Adrenal gland (tissue), 12 donors: Measurements from ENCODE around the gene MFAP1. TPM values are rescaled to one million over a fixed set of nuclear protein-coding genes. Genes with fewer than 3 reads are reported as not detected.
"Not testable (repeated sequence)": the region's sequence is repeated elsewhere in the genome, so short reads cannot be mapped to it uniquely, and the experiment has no call there.

Source experiments
- DNase-seq, 7 donors: peaks; one replicate each; pipeline ENCODE4 v3.0.0-alpha.2; 2019 to 2020
- H3K27ac ChIP-seq, 5 donors: fragments of 200-600 bp; sonication (generic) in 4 of 5; 1 replicate in 3 of 5; 2 replicates in 2 of 5; pipeline versions ENCODE4 v1.5.1 to v1.8.0; 2016 to 2020; ENCODE audit warnings: mild to moderate bottlenecking in 1 of 5
- H3K27me3 ChIP-seq: fragments of 200-600 bp; 2 replicates; pipeline ENCODE4 v1.8.0; 2021
- H3K36me3 ChIP-seq, 2 donors: fragments of 200-600 bp; replicated peaks in 1 of 2; 1 replicate in 1 of 2; 2 replicates in 1 of 2; pipeline versions ENCODE4 v1.5.1 to v1.8.0; 2018 to 2022
- H3K4me1 ChIP-seq, 2 donors: fragments of 200-600 bp; replicated peaks in 1 of 2; 1 replicate in 1 of 2; 2 replicates in 1 of 2; pipeline versions ENCODE4 v1.5.1 to v1.8.0; 2018 to 2021
- H3K4me3 ChIP-seq, 4 donors: fragments of 200-600 bp; sonication (generic) in 3 of 4; one replicate each; pipeline ENCODE4 v1.5.1; 2016 to 2018
- H3K9me3 ChIP-seq, 3 donors: fragments of 200-600 bp; sonication (generic) in 1 of 3; replicated peaks in 1 of 3; 1 replicate in 2 of 3; 2 replicates in 1 of 3; pipeline versions ENCODE4 v1.5.1 to v1.8.0; 2016 to 2021
- POLR2A ChIP-seq, 2 donors: fragments of 450-650 bp; IDR thresholded peaks; one replicate each; pipeline ENCODE4 v1.6.1; 2017; ENCODE audit warnings: antibody characterized with exemption in 2 of 2, mild to moderate bottlenecking in 2 of 2, moderate library complexity in 1 of 2
- WGBS, 4 donors: extraction: QIAGEN DNeasy Blood & Tissue Kit in 2 of 4; methylation state at CpG; one replicate each; pipeline versions ENCODE4 v1.1.5 to v1.1.7; 2013 to 2017; 5-methylcytosine and 5-hydroxymethylcytosine counted together
- intact Hi-C, 2 donors: fragments of 100-400 bp; cut with DNase I; formaldehyde crosslinking; loops; one replicate each; pipeline versions ENCODE4 v1.14.1 to v1.15.0; 2022 to 2023
- polyA plus RNA-seq, 3 donors: library from polyadenylated mRNA; stranded (reverse); fragments of 200-250 nt in 2 of 3; fragments of 350-450 nt in 1 of 3; fragmentation: Illumina TruSeq in 1 of 3; extraction: RNeasy Lipid Tissue Mini Kit (QIAGEN cat#74804) in 1 of 3; gene quantifications; one replicate each; pipeline ENCODE4 v1.2.3, GENCODE V29; 2013 to 2014
- total RNA-seq, 9 donors: library from RNA; depleted of rRNA in 4 of 9; stranded (reverse); fragments of >200 nt in 4 of 9; fragments of 120-200 nt in 1 of 9; fragmentation: NEBNext Ultra II Directional in 1 of 9; extraction: Animal tissue kit (Norgen Biotek cat#: 25700) in 1 of 9; gene quantifications; one replicate each; pipeline versions ENCODE4 v1.1.0 to v1.2.4, GENCODE V29; 2013 to 2023
- TF ChIP-seq, protein P1 (sequence below), 6 experiments: fragments of 450-650 bp in 4 of 6; fragments of 200-600 bp in 2 of 6; sonication (generic) in 1 of 6; IDR thresholded peaks; 1 replicate in 5 of 6; 2 replicates in 1 of 6; pipeline versions ENCODE4 v1.5.1 to v1.8.0; 2016 to 2021; ENCODE audit warnings: antibody characterized with exemption in 6 of 6, mild to moderate bottlenecking in 2 of 6, moderate library complexity in 1 of 6
- donor health status: healthy with polysubstance abuse.
- donor health status: Bipolar disorder and iron deficiency.
- donor health status: DM: yes; HTN: yes; CAD: no.
- donor health status: DM: no; HTN: no; CAD: no.
- donor health status: DM: no; HTN: no; CAD: no.
- donor health status: DM: yes; HTN: yes; CAD: no.

MFAP1 gene
- total and polyA plus RNA-seq, 12 donors, result 9.5 to 68.0 (median 29.1) TPM

DNA sequence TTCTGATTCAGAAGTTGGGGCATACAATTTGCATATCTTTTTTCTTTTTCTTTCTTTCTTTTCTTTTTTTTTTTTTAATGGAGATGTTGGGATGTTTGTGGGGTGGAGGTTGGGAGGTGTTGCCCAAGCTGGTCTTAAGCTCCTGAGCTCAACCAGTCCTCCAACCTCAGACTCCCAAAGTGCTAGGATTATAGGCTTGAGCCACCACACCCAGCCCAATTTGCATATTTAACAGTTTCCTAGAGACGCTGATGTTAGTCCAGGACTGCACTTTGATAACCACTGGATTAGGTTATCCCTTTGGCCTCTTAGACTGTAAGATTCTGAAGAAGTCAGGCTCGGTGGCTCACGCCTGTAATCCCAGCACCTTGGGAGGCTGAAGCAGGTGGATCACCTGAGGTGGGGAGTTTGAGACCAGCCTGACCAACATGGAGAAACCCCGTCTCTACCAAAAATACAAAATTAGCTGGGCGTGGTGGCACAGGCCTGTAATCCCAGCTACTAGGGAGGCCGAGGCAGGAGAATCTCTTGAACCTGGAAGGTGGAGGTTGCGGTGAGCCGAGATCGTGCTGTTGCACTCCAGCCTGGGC is 5.6 kb upstream of the MFAP1 start:
- H3K4me3 ChIP-seq, intact Hi-C loops, H3K9me3 ChIP-seq, DNase-seq, H3K27me3 ChIP-seq, H3K27ac ChIP-seq, H3K36me3 ChIP-seq: not testable (repeated sequence)
- H3K4me1 ChIP-seq, result peaks cover 0 to 13% of the 10 kb centered on the region in 2 donors
- WGBS, 4 donors, result 96 to 99% (median 98%) methylated on average over 7 to 9 of the region's 9 CpGs

DNA sequence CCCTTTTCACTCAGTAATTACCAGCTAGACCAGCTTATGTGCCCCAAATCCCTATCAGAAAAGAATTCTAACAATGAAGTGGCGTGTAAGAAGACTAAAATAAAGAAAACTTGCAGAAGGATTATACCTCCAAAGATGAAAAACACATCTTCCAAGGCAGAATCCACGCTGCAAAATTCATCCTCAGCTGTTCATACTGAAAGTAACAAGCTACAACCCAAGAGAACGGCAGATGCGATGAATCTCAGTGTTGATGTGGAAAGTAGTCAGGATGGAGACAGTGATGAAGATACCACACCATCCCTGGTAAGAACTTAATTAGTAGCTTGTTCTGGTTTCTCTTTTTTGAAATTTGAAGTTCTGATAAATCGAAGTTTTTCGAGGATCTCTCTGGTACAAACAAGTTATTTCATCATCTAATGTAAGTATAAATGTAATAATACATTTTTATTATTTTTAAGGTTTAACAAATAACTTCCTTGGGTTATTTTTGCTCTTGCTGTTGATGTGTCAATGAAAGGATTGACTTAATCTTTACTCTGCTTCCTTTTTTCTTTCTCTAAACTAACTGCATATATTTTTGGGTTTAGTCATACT is 3.7 kb upstream of the MFAP1 start:
- Histone ChIP-seq H3K36me3 (no peaks in the 10 kb centered on the region), H3K4me1 (peaks cover 7 to 26% of the 10 kb centered on the region in 2 donors), H3K4me3 (no peak overlapping the region), H3K27me3 (no peaks in the 10 kb centered on the region), H3K27ac (no peak overlapping the region), H3K9me3 (no peaks in the 10 kb centered on the region)
- TF ChIP-seq, protein P1, sequence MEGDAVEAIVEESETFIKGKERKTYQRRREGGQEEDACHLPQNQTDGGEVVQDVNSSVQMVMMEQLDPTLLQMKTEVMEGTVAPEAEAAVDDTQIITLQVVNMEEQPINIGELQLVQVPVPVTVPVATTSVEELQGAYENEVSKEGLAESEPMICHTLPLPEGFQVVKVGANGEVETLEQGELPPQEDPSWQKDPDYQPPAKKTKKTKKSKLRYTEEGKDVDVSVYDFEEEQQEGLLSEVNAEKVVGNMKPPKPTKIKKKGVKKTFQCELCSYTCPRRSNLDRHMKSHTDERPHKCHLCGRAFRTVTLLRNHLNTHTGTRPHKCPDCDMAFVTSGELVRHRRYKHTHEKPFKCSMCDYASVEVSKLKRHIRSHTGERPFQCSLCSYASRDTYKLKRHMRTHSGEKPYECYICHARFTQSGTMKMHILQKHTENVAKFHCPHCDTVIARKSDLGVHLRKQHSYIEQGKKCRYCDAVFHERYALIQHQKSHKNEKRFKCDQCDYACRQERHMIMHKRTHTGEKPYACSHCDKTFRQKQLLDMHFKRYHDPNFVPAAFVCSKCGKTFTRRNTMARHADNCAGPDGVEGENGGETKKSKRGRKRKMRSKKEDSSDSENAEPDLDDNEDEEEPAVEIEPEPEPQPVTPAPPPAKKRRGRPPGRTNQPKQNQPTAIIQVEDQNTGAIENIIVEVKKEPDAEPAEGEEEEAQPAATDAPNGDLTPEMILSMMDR (IDR thresholded peaks at IDR 0.05), result no peak
- TF ChIP-seq POLR2A (IDR thresholded peaks at IDR 0.05), result no peak
- DNase-seq, result no peak
- intact Hi-C loops, result no loop called here
- 70 to 75% (median 73%) methylated on average over 6 of the region's 6 CpGs for WGBS, 4 donors

DNA sequence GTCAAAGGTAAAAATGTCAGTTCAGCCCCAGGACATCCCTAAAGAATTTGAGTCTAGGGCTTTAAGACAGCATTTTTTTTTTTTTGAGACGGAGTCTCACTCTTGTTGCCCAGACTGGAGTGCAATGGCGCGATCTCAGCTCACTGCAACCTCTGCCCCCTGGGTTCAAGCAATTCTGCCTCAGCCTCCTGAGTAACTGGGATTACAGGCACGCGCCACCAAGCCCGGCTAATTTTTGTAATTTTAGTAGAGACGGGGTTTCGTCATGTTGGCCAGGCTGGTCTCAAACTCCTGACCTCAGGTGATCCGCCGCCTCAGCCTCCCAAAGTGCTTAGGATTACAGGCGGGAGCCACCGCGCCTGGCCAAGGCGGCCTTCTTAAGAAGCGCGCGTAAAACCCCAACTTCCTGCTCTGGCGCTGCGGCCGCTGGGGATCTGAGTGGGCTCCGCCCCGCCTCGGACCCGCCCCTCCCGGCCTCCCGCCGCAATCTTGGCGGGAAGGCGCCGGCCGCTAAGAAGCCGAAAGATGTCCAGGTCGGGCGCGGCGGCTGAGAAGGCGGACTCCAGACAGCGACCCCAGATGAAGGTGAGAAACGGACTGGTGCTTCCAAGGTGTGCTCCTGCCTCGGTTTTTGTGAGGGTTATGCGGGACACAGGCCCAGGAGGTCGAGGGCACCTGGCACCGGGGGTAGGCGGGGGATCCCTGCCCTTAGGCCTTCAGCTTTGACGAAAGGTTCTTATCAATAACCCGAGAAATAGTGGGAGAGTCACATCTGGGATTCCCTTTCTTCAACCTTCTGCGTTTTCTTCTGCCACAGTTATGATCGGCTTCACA is 2.2 kb upstream of the MFAP1 start, which contains the start of gene WDR76:
TSS of gene WDR76 (plus strand) at position 495 of the 834 bp plus-strand sequence. CDS start at position 526, 31 bp downstream.
- no peaks in the 10 kb centered on the region for H3K36me3 ChIP-seq
- DNase-seq, result peak; percentile 51 to 85 (median 74)
- peak within 1 kb of the TSS in 1 of 4 donors; percentile 47 for H3K4me3 ChIP-seq
- intact Hi-C loops, result no loop called here
- TF ChIP-seq, protein P1 (IDR thresholded peaks at IDR 0.05), result no peak
- no peak for TF ChIP-seq POLR2A (IDR thresholded peaks at IDR 0.05)
- peaks cover 9 to 40% of the 10 kb centered on the region in 2 donors for H3K4me1 ChIP-seq
- H3K27me3 ChIP-seq, result no peaks in the 10 kb centered on the region
- H3K9me3 ChIP-seq, result no peaks in the 10 kb centered on the region
- peak within 1 kb of the TSS in 2 of 5 donors; percentile 50 to 55 for H3K27ac ChIP-seq
- 6 to 13% (median 9%) methylated on average over 14 to 48 of the region's 48 CpGs for WGBS, 4 donors

DNA sequence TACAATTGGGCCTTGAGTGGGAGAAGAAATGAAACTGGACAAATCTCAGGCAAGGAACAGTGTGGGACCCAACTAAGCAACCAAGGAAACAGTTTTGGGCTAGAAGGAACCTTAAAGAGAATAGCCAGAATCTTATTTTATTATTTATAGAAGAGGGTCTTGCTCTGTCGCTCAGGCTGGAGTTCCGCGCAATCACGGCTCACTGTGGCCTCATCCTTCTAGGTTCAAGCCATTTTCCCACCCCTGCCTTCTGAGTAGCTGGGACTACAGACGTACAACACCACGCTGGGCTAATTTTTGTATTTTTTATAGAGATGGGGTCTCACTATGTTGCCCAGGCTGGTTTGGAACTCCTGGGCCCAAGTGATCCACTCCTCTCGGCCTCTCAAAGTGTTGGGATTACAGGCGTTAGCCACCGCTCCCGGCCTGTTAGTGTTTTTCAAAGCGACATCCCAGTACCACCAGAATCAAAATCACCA is 1.6 kb upstream of the MFAP1 start:
- DNase-seq, result no peak
- TF ChIP-seq, protein P1 (IDR thresholded peaks at IDR 0.05), result no peak
- TF ChIP-seq POLR2A (IDR thresholded peaks at IDR 0.05), result no peak
- H3K4me1 ChIP-seq, result peaks cover 9 to 44% of the 10 kb centered on the region in 2 donors
- peak overlapping the region in 1 of 4 donors; percentile 47 for H3K4me3 ChIP-seq
- no peaks in the 10 kb centered on the region for H3K27me3 ChIP-seq
- no peaks in the 10 kb centered on the region for H3K9me3 ChIP-seq
- intact Hi-C loops, result no loop called here
- 93 to 98% (median 94%) methylated on average over 11 of the region's 11 CpGs for WGBS, 4 donors
- H3K36me3 ChIP-seq, result no peaks in the 10 kb centered on the region
- no peak overlapping the region for H3K27ac ChIP-seq

DNA sequence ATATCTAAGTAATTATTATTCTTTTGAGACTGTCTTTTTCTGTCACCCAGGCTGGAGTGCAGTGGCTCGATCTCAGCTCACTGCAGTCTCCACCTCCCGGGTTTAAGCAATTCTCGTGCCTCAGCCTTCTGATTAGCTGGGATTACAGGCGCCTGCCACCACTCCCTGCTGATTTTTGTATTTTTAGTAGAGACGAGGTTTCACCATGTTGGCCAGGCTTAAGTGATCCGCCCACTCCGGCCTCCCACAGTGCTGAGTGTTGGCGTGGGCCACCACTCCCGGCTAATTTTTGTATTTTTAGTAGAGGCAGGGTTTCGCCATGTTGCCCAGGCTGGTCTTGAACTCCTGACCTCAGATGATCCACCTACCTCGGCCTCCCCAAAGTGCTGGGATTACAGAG is 815 bp upstream of the MFAP1 start:
- H3K9me3 ChIP-seq, H3K4me3 ChIP-seq, intact Hi-C loops, H3K27ac ChIP-seq, DNase-seq, H3K27me3 ChIP-seq, H3K36me3 ChIP-seq: not testable (repeated sequence)
- H3K4me1 ChIP-seq, result peaks cover 9 to 44% of the 10 kb centered on the region in 2 donors
- 90 to 97% (median 95%) methylated on average over 11 of the region's 11 CpGs for WGBS, 4 donors
